GM13977 (cell line): ENCODE measurements around the gene TMEM89.

Experiments
- DNase-seq: peaks from one replicate; pipeline ENCODE4 v3.0.0; 2012; ENCODE audit warnings: low spot score
- in situ Hi-C: fragments of 300-500 bp; cut with MboI; formaldehyde crosslinking; loops from one replicate; pipeline ENCODE4 v1.12.0; 2022; ENCODE audit warnings: low sequenced_read_pairs, low pct_unique_long_range_greater_than_20kb, mixed read lengths, inconsistent platforms; ENCODE audit not compliant: unreplicated experiment
- TF ChIP-seq, protein P1 (sequence below): IDR thresholded peaks from 2 replicates; pipeline ENCODE4 v1.5.1; 2012; ENCODE audit warnings: mild to moderate bottlenecking, control low read depth; ENCODE audit not compliant: insufficient read depth; ENCODE audit errors: extremely low read depth, missing control alignments

The TMEM89 gene

DNA sequence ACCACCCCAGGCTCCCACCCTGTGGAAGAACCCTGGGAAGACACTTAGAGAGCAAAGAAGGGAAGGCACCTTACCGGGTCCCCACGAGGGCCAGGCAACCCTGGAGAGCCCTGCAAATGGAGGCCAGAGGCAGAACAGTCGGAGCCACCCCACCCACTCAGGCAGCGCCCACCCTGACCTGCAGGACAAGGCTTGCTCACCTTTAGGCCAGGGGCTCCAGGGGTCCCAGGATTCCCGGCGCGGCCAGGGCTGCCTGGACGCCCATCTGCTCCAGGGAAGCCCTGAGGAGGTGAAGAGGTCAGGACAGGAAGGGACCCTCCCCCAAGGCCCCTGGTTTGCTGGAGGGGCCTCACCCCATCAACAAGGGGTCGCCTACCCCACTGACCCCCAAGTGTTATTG, 36.7 kb downstream of the TMEM89 start:
- no peak for DNase-seq
- in situ Hi-C loops: no loop called here
- TF ChIP-seq, protein P1, sequence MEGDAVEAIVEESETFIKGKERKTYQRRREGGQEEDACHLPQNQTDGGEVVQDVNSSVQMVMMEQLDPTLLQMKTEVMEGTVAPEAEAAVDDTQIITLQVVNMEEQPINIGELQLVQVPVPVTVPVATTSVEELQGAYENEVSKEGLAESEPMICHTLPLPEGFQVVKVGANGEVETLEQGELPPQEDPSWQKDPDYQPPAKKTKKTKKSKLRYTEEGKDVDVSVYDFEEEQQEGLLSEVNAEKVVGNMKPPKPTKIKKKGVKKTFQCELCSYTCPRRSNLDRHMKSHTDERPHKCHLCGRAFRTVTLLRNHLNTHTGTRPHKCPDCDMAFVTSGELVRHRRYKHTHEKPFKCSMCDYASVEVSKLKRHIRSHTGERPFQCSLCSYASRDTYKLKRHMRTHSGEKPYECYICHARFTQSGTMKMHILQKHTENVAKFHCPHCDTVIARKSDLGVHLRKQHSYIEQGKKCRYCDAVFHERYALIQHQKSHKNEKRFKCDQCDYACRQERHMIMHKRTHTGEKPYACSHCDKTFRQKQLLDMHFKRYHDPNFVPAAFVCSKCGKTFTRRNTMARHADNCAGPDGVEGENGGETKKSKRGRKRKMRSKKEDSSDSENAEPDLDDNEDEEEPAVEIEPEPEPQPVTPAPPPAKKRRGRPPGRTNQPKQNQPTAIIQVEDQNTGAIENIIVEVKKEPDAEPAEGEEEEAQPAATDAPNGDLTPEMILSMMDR: no peak

DNA sequence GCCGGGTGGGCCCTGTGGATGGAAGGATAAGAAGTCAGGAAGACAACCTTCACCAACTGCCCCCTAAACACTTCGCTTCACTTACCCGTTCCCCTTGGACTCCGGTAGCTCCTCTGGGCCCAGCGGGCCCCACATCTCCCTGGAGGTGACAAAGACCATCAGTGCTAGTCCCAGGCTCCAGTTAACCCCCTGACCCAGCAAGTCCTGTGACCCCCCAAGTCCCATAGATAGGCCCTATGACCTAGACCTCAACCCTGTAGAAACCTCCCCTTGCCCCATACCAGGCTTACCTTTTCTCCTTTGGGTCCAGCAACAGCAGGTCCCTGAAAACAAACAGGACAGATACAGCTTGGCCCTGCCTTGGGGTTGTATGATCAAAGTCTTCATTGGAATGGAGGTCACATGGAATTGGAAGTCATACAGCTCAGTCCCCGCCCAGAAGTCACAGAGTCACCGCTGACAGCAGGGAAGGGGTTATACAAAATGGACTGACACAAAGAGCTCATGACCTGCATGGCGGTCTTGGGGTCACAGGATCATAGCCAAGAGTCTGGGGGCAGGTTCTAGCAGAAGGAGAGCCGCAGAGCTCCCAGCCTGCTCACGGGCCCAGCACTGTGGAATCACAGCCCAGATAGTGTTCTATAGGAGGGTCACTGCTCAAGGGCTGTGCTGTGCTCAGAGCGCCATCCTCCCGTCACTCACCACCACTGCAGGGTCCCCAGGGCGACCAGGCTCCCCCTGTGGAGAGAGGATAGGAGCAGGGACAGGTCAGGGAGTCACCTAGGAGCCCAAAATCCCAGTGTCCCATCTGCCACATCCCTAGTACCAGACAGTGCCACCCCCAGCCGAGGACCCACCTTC, 39.7 kb downstream of the TMEM89 start:
- in situ Hi-C loops: no loop called here
- TF ChIP-seq, protein P1: no peak
- no peak for DNase-seq

DNA sequence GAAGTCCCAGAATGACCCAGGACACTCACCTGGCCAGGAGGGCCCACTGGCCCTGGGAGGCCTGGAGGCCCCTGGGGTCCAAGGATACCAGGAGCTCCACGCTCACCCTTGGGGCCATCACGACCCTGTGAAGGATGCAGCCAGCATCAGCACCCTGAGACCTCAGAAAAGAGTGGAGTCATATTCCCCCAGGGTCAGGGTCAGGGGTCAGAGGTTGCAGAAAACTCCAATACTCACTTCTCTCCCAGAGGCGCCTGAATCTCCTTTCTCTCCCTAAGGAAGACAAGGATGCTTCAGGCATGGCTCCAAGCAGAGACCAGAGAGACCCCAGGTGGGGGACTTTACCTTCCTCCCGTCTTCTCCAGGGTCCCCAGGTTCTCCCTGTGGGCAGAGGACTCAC, 44.9 kb downstream of the TMEM89 start:
- in situ Hi-C loops: no loop called here
- no peak for DNase-seq
- TF ChIP-seq, protein P1: no peak

DNA sequence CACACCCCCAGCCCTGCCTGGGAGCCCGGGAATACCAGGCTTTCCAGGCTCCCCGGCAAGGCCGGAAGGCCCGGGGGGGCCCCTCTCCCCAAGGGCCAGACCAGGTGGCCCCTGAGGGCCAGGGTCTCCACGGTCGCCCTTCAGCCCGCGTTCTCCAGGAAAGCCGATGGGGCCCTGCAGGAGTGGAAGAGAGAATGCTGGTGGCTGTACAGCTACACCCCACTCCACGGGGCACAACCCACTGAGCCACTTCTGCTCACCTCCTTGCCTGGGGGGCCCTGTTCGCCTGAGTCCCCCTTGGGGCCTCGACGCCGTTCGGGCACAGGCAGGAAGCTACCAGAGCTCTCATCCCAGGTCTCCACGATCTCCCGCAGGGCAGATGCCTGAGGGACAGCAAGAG, 46.2 kb downstream of the TMEM89 start:
- TF ChIP-seq, protein P1: no peak
- DNase-seq: no peak
- in situ Hi-C loops: no loop called here

DNA sequence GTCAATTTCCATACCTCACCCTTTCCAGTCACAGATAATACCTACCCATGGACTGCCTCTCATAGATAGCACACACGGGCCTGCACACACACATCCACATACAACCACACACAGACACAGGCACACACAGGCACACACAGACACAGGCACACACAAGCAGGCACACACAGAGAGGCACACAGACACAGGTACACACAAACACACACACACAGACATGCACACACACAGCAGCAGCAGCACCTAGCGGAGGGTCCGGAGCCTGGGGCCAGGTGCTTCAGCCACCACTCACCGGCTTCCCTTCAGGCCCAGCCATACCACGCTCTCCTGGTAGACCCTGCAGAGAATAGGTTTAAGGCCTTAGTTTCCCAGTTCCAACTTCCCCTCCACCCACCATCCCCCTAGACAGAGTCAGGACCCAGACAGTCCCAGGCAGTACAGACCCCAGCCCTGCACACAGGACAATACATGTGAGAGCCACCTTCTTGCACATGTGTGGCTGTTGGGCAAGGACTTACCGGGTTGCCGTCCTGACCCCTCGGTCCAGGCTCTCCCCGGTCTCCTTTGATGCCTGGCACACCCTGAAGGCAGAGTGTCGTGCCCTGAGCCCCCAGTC, 47.5 kb downstream of the TMEM89 start:
- DNase-seq: no peak
- TF ChIP-seq, protein P1: no peak
- in situ Hi-C loops: no loop called here

DNA sequence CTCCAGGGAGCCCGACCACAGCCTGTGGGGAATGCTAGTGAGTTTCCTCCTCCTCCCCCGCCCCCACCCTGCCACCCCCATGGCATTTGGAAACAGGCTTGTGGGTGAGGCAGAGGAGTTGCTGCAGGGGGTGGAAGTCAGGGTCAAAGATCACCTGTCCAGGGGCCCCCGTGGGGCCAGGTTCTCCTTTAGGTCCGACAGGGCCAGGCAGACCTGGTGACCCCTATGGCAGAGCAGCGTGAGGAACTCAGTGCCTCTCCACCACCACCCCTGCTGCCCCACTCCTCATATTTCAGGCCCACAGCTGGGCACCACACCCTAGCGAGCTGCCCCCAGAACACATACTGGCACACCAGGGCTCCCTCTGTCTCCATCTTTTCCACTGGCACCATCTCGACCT, 49.1 kb downstream of the TMEM89 start:
- TF ChIP-seq, protein P1: no peak
- no peak for DNase-seq
- in situ Hi-C loops: no loop called here
